GM12878 (cell line): ENCODE results near the gene AMBP. TPM values are rescaled to one million over a fixed set of nuclear protein-coding genes. Genes with fewer than 3 reads are reported as not detected.

Source experiments
- ATAC-seq: fragments of 200-7000 bp; cut with Tn5 transposase; 3 replicates; pipeline ENCODE4 v1.9.1; 2020; ENCODE audit warnings: mild to moderate bottlenecking, moderate library complexity
- BruUV-seq: library from RNA; stranded (reverse); fragments of 400-500 nt; replicated peaks from 2 replicates; lab custom pipeline; 2021; lab: Mats Ljungman, UMichigan
- CTCF ChIA-PET: fragments of 300-600 bp; sonication (Branson Sonifier 250); formaldehyde crosslinking; extraction: SDS; loops from one replicate; lab custom pipeline; 2021; ENCODE audit warnings: inconsistent platforms; lab: Yijun Ruan, JAX
- POLR2A ChIA-PET: fragments of 350-600 bp; formaldehyde crosslinking; extraction: SDS; loops from one replicate; lab custom pipeline; 2021; ENCODE audit warnings: inconsistent platforms; lab: Charles Lee
- RAD21 ChIA-PET: fragments of 300-600 bp; sonication (Branson Sonifier 250); formaldehyde crosslinking; loops from one replicate; lab custom pipeline; 2023; ENCODE audit warnings: antibody characterized with exemption; ENCODE audit not compliant: unreplicated experiment; lab: Charles Lee
- SMC1A ChIA-PET: fragments of 300-600 bp; sonication (Branson Sonifier 250); formaldehyde crosslinking; loops from one replicate; lab custom pipeline; 2023; ENCODE audit not compliant: unreplicated experiment, uncharacterized antibody; lab: Charles Lee
- DNase-seq: peaks from one replicate; pipeline ENCODE4 v3.0.0-alpha.2; 2011; ENCODE audit warnings: low read depth, low spot score
- FAIRE-seq: peaks from 3 replicates; lab custom pipeline; 2011; peaks lifted over from hg19 to GRCh38; lab: Jason Lieb, UNC
- H2AFZ ChIP-seq: 2 replicates; pipeline ENCODE4 v1.6.0; 2011; ENCODE audit warnings: low read depth, low read length, control low read depth; ENCODE audit not compliant: control insufficient read depth
- H3K27ac ChIP-seq: 2 replicates; pipeline ENCODE4 v1.5.1; 2011; ENCODE audit warnings: control low read depth; ENCODE audit not compliant: control insufficient read depth, insufficient read depth
- H3K27me3 ChIP-seq, 2 experiments: replicated peaks in 1 of 2; 2 replicates each; pipeline versions ENCODE4 v1.6.0 to v1.6.1; 2011; ENCODE audit warnings: low read length in 1 of 2; ENCODE audit not compliant: control insufficient read depth in 2 of 2, insufficient read depth in 2 of 2
- H3K36me3 ChIP-seq, 2 experiments: 2 replicates each; pipeline ENCODE4 v1.5.1; 2011; ENCODE audit warnings: low read length in 1 of 2; ENCODE audit not compliant: control insufficient read depth in 2 of 2, insufficient read depth in 2 of 2
- H3K4me1 ChIP-seq: 2 replicates; pipeline ENCODE4 v1.6.1; 2011; ENCODE audit warnings: mild to moderate bottlenecking, low read length, moderate library complexity, mixed read lengths; ENCODE audit not compliant: control insufficient read depth, insufficient read depth
- H3K4me2 ChIP-seq: 2 replicates; pipeline ENCODE4 v1.6.0; 2011; ENCODE audit warnings: control low read depth; ENCODE audit not compliant: control insufficient read depth, insufficient read depth
- H3K4me3 ChIP-seq: fragments of 200-600 bp; sonication (generic); 2 replicates; pipeline ENCODE4 v1.5.1; 2016
- H3K79me2 ChIP-seq: 2 replicates; pipeline ENCODE4 v1.6.0; 2011; ENCODE audit warnings: low read length; ENCODE audit not compliant: control insufficient read depth, insufficient read depth
- H3K9ac ChIP-seq: 2 replicates; pipeline ENCODE4 v1.8.0; 2011; ENCODE audit warnings: low read length, control low read depth, mixed read lengths; ENCODE audit not compliant: control insufficient read depth, insufficient read depth
- H3K9me3 ChIP-seq: replicated peaks from 3 replicates; pipeline ENCODE4 v1.5.1; 2011; ENCODE audit warnings: mild to moderate bottlenecking, low read length; ENCODE audit not compliant: control insufficient read depth, insufficient read depth
- H4K20me1 ChIP-seq: 2 replicates; pipeline ENCODE4 v1.6.0; 2011; ENCODE audit not compliant: control insufficient read depth, insufficient read depth
- KAT2A ChIP-seq: conservative IDR thresholded peaks from 2 replicates; pipeline ENCODE4 v1.6.1; 2011; ENCODE audit warnings: low read depth, low read length; ENCODE audit not compliant: control insufficient read depth
- PML ChIP-seq: IDR thresholded peaks from 2 replicates; pipeline ENCODE4 v1.6.1; 2012; ENCODE audit warnings: low read length, inconsistent platforms
- RB1 ChIP-seq: fragments of 450-650 bp; formaldehyde crosslinking; IDR thresholded peaks from 2 replicates; pipeline ENCODE4 v1.6.1; 2017; ENCODE audit warnings: mild to moderate bottlenecking, borderline replicate concordance
- SMAD1 ChIP-seq: fragments of 450-650 bp; IDR thresholded peaks from 2 replicates; pipeline ENCODE4 v1.6.1; 2018; ENCODE audit warnings: mild to moderate bottlenecking, low read depth; ENCODE audit not compliant: partially characterized antibody
- TCF7 ChIP-seq: IDR thresholded peaks from 2 replicates; pipeline ENCODE4 v1.6.1; 2014; ENCODE audit warnings: antibody characterized with exemption, borderline replicate concordance
- WGBS: methylation state at CpG from one replicate; pipeline ENCODE4 v1.1.6; 2016; ENCODE audit warnings: low lambda C conversion rate; ENCODE audit not compliant: insufficient replicate concordance, insufficient coverage; ENCODE audit errors: missing lambda C conversion rate; 5-methylcytosine and 5-hydroxymethylcytosine counted together
- in situ Hi-C: fragments of 300-500 bp; cut with MboI; formaldehyde crosslinking; loops from 9 replicates; pipeline ENCODE4 v1.14.3; 2018; ENCODE audit warnings: mixed read lengths
- intact Hi-C: fragments of 100-400 bp; cut with micrococcal nuclease; formaldehyde crosslinking; loops from one replicate; pipeline ENCODE4 v1.14.2; 2022; ENCODE audit not compliant: unreplicated experiment
- polyA plus RNA-seq, 11 experiments: library from polyadenylated mRNA; depleted of rRNA in 4 of 11; unstranded in 6 of 11; stranded (reverse) in 5 of 11; fragments of >200 nt; fragmentation: Nextera tagmentation in 4 of 11; fragmentation: Illumina TruSeq in 1 of 11; extraction: Ambion mirVana in 4 of 11; extraction: Trizol in 1 of 11; gene quantifications; 1 replicate in 1 of 11; 2 replicates in 10 of 11; pipeline versions ENCODE4 v1.2.1 to v1.2.3, GENCODE V29; 2011 to 2016; ENCODE audit warnings: inconsistent platforms in 2 of 11, missing spikeins in 2 of 11, low read depth in 1 of 11
- total RNA-seq, 4 experiments: library from RNA; depleted of rRNA in 3 of 4; stranded (reverse); fragments of >200 nt in 3 of 4; fragmentation: Illumina TruSeq in 1 of 4; extraction: Trizol in 1 of 4; gene quantifications; 2 replicates each; pipeline versions ENCODE4 v1.2.1 to v1.2.3, GENCODE V29; 2013 to 2021
- TF ChIP-seq, protein P1 (sequence below): fragments of 450-650 bp; IDR thresholded peaks from 2 replicates; pipeline ENCODE4 v1.6.1; 2017; ENCODE audit warnings: mild to moderate bottlenecking, low read depth, inconsistent platforms; ENCODE audit not compliant: poor library complexity, severe bottlenecking
- TF ChIP-seq, protein P2 (sequence below): fragments of 450-650 bp; formaldehyde crosslinking; IDR thresholded peaks from 2 replicates; pipeline ENCODE4 v1.4.0; 2020; ENCODE audit warnings: mild to moderate bottlenecking, moderate library complexity

Gene AMBP
- total and polyA plus RNA-seq, 10 of the 15 experiments (the other 5 are each of a cell fraction or from before 2014, with no cell fraction given): 0.11 to 2.3 (median 0.18) TPM; not detected in 7

DNA sequence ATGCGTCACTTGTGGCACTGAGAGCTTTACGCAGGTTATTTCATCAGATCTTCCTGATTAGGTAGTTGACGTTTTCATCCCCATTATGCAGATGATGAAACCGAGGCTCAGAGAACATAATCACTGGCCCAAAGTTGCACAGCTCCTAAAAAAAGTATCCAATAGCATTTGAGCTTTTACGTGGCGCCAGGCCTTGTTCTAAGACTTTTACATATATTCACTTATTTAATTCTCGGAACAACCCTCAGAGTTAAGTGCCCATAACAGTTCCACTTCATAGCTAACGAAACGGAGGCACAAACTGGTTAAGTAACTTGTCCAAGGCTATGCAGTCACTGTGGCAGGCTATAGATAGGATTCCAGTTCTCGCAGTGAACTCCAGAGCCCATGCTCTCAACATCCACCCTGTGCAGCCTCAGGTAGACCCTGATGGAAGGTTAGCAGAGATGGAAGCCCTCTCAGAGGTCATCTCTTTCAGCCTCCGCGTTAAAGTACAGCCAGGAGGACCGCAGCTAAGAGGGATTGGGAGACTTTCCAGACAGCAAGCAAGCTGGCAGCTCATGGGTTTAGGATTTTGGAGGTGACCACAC lies 39.3 kb downstream of the AMBP start:
- Histone ChIP-seq H3K4me3 (no peak overlapping the region), H3K9ac (no peak overlapping the region), H4K20me1 (no peaks in the 10 kb centered on the region; the same call in 1 of the 2 replicates), H3K4me2 (no peak overlapping the region), H3K79me2 (no peaks in the 10 kb centered on the region), H3K4me1 (no peaks in the 10 kb centered on the region), H2AFZ (no peak overlapping the region), H3K27ac (no peak overlapping the region), H3K9me3 (no peaks in the 10 kb centered on the region), H3K27me3 (no peaks in the 10 kb centered on the region), H3K36me3 (no peaks in the 10 kb centered on the region; a peak in 1 of 4 replicates)
- ChIA-PET SMC1A (no interaction called here), CTCF (interaction anchor here (0.6 kb wide), 1 partner anchor 110 kb away, joined by 3 read pairs; no protein-coding TSS in a partner anchor), POLR2A (interaction anchor here (0.7 kb wide), 1 partner anchor 329 kb away, joined by 4 read pairs; no protein-coding TSS in a partner anchor), RAD21 (no interaction called here)
- intact Hi-C loops (no loop called here), in situ Hi-C loops (loop anchor here (25.0 kb wide), 1 partner anchor 577 kb away; the partner anchor contains the start of gene RGS3)
- no peak for DNase-seq
- no peak for ATAC-seq
- BruUV-seq: no TSS peak
- TF ChIP-seq PML (no peak), TCF7 (no peak), SMAD1 (no peak), KAT2A (no peak), RB1 (no peak)
- TF ChIP-seq, protein P1, sequence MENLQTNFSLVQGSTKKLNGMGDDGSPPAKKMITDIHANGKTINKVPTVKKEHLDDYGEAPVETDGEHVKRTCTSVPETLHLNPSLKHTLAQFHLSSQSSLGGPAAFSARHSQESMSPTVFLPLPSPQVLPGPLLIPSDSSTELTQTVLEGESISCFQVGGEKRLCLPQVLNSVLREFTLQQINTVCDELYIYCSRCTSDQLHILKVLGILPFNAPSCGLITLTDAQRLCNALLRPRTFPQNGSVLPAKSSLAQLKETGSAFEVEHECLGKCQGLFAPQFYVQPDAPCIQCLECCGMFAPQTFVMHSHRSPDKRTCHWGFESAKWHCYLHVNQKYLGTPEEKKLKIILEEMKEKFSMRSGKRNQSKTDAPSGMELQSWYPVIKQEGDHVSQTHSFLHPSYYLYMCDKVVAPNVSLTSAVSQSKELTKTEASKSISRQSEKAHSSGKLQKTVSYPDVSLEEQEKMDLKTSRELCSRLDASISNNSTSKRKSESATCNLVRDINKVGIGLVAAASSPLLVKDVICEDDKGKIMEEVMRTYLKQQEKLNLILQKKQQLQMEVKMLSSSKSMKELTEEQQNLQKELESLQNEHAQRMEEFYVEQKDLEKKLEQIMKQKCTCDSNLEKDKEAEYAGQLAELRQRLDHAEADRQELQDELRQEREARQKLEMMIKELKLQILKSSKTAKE: no peak
- TF ChIP-seq, protein P2, sequence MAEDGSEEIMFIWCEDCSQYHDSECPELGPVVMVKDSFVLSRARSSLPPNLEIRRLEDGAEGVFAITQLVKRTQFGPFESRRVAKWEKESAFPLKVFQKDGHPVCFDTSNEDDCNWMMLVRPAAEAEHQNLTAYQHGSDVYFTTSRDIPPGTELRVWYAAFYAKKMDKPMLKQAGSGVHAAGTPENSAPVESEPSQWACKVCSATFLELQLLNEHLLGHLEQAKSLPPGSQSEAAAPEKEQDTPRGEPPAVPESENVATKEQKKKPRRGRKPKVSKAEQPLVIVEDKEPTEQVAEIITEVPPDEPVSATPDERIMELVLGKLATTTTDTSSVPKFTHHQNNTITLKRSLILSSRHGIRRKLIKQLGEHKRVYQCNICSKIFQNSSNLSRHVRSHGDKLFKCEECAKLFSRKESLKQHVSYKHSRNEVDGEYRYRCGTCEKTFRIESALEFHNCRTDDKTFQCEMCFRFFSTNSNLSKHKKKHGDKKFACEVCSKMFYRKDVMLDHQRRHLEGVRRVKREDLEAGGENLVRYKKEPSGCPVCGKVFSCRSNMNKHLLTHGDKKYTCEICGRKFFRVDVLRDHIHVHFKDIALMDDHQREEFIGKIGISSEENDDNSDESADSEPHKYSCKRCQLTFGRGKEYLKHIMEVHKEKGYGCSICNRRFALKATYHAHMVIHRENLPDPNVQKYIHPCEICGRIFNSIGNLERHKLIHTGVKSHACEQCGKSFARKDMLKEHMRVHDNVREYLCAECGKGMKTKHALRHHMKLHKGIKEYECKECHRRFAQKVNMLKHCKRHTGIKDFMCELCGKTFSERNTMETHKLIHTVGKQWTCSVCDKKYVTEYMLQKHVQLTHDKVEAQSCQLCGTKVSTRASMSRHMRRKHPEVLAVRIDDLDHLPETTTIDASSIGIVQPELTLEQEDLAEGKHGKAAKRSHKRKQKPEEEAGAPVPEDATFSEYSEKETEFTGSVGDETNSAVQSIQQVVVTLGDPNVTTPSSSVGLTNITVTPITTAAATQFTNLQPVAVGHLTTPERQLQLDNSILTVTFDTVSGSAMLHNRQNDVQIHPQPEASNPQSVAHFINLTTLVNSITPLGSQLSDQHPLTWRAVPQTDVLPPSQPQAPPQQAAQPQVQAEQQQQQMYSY (CRISPR knock-in tag): no peak
- 38% methylated on average over 13 of the region's 13 CpGs for WGBS
- FAIRE-seq: no peak
